Measurements from ENCODE around the gene ANKS1B.

Gene ANKS1B

DNA sequence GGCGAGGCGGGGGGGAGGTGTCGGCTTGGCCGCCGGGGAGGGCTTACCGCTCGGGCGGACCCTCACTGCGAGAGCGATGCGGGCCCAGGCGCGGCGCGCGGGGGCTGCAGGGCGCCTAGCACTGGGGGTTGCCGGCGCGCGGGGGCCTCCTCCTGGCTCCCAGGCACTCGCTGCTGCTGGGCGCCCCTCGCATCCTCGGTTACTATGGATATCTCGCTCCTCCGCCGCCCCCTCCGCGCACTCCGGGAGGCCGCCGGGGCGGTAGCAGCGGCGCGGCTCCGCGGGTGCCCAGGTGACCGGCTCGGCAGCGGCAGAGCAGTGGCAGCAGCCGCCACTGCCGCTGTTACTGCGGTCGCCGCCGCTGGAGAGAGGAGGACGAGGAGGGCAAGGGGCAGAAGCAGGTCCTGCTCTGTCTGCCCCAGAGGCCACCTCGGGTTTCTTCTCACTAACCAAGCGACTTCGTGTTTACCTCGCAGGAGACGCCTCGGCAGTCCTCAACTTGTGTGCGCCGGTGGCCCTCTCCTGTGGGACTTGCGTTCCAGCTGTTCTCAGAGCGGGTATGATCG lies 1089.6 kb downstream of the ANKS1B start:
- no peak for DNase-seq (ENCODE audit: low read depth)
- no peak overlapping the region for H3K4me3 ChIP-seq (ENCODE audit: control insufficient read depth, low read depth, low read length)

DNA sequence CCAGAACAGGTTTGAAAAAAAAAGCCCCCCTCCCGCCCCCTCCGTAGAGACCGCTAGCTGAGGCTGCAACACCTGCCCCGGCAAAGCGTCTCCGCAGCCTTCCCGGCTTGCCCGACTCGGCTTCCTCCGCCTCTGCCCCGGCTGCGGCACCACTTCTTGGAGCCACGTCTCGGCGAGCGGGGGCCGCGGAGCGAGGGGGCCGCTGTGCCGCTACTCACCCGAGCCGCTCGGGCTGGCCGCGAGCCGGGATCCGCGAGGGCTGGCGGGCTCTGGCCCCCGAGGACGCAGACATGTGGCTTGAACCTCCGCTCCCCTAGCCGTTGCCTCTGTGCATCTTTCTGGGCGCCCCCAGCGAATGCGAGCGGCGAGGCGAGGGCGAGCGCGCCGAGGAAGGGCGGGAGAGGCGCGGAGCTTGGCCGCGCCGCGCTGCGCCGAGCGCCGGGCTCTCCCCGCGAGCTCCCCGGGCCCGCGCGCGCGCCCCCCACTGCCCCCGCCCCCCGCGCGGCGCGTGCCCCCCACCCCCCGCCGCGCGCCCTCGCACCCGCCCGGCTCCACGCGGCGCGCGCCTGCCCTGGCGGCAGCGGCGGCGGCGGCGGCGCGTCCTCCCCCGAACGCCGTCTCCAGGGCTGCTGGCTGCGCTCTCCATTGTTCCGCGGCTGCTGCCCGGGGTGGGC lies 1090.2 kb downstream of the ANKS1B start:
- DNase-seq (ENCODE audit: low read depth), result no peak
- TF ChIP-seq, protein P1, sequence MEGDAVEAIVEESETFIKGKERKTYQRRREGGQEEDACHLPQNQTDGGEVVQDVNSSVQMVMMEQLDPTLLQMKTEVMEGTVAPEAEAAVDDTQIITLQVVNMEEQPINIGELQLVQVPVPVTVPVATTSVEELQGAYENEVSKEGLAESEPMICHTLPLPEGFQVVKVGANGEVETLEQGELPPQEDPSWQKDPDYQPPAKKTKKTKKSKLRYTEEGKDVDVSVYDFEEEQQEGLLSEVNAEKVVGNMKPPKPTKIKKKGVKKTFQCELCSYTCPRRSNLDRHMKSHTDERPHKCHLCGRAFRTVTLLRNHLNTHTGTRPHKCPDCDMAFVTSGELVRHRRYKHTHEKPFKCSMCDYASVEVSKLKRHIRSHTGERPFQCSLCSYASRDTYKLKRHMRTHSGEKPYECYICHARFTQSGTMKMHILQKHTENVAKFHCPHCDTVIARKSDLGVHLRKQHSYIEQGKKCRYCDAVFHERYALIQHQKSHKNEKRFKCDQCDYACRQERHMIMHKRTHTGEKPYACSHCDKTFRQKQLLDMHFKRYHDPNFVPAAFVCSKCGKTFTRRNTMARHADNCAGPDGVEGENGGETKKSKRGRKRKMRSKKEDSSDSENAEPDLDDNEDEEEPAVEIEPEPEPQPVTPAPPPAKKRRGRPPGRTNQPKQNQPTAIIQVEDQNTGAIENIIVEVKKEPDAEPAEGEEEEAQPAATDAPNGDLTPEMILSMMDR (IDR thresholded peaks at IDR 0.05; ENCODE audit: control insufficient read depth, insufficient read depth, low read depth, low read length, missing control alignments), result no peak
- H3K4me3 ChIP-seq (ENCODE audit: control insufficient read depth, low read depth, low read length), result no peak overlapping the region; the same call in 1 of the 2 replicates

More for the DNA sequence above, 1089.6 kb downstream of the ANKS1B start:
- TF ChIP-seq, protein P1 (IDR thresholded peaks at IDR 0.05; ENCODE audit: control insufficient read depth, insufficient read depth, low read depth, low read length, missing control alignments), result no peak

DNA sequence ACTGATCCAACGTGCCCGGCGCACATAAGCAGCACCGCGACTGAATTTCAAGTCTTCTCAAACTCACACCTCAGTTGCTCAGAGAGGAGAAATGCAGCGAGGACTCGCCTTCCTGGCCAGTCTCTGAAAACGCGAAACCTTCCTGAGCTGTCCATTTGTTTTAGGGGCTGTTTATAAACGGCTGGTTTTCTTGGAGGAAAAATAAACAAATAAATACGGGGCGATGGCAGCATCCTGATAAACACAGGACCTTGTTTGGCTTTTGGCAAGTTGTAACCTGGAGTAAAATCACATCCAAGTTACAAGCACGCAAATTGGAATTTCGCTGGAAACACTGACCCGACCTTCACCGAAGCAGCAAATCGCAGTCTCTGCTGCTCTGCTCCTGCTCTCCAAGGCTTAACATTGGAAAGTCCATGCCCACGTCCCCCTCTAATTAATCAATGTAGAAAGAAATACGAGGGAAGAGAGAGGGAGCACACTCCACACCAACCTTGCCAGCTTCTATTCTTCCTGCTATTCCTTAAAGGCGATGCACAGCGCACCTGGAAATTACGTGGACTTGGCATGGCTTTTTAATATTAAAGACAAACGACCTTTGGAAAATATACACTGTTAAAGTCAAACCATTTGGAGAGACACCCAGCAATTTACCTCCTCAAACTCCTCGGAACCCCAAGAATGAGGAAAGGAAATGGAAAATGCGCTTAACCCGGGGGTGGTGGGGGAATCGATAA lies 1090.9 kb downstream of the ANKS1B start:
- no peak overlapping the region for H3K4me3 ChIP-seq (ENCODE audit: control insufficient read depth, low read depth, low read length)
- TF ChIP-seq, protein P1 (IDR thresholded peaks at IDR 0.05; ENCODE audit: control insufficient read depth, insufficient read depth, low read depth, low read length, missing control alignments), result no peak
- DNase-seq (ENCODE audit: low read depth), result no peak

DNA sequence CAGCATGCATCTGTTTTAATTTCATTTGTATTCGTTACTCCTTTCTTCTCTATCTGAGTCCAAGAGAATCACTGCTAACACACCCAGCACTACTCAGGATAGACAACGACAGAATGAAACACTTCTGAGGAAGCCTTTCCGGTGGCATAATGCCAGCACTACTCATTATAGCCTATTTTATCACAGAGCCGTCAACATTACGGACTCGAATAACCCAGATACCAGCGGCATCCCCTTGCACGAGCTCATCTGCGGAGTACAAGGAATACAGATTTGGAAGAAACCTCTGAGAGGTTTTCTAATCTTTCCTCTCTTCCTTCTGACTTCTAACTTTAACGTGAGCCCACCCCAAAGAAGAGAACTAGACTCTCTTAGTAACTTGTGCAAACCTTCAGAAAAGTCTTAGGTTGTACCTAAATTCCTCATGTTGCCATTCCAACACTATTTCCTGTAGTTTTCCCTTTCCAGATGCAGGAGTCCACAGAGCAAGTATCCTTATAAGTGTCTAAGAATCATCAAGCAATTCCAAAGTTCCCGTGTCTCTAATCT lies 1091.5 kb downstream of the ANKS1B start:
- DNase-seq (ENCODE audit: low read depth), result no peak
- no peak overlapping the region for H3K4me3 ChIP-seq (ENCODE audit: control insufficient read depth, low read depth, low read length)
- TF ChIP-seq, protein P1 (IDR thresholded peaks at IDR 0.05; ENCODE audit: control insufficient read depth, insufficient read depth, low read depth, low read length, missing control alignments), result no peak

DNA sequence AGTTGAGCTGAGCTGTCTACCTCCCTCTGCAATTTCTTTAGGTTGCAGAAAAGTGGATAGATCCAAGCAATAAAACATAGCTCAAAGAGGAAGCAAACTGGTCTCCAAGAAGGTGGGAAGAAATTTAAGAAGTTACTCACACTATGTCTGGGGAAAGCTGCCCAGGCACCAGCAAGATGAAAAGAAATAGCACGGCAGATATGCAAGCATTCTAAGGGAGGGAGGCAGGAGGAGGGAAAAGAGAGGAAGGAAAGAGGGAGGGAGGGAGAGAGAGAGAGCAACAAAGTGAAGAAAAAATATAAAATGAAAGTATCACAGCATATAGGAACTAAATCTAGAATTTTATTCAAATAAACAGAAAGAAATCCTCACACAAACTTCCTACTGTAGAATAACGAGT lies 1099.0 kb downstream of the ANKS1B start:
- TF ChIP-seq, protein P1 (IDR thresholded peaks at IDR 0.05; ENCODE audit: control insufficient read depth, insufficient read depth, low read depth, low read length, missing control alignments), result no peak
- H3K4me3 ChIP-seq (ENCODE audit: control insufficient read depth, low read depth, low read length), result no peak overlapping the region
- no peak for DNase-seq (ENCODE audit: low read depth)

DNA sequence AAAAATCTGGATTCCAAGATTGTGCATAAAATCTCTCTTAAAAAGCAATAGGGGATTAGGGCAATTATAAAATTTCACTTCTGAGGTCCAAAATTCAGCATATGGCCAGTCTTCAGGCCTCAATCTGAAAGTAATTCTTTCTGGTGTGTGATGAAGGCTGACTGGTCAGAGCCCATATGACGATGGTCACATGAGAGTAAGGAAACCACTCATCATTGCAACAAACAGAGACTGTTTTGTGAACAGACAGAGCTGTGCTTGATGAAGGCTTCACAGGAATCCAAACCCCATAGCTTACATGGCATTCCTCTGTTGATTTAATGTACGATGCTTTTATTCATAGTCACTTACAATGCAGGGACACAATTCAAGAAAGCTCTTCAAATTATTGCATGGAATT lies 1101.5 kb downstream of the ANKS1B start:
- H3K4me3 ChIP-seq (ENCODE audit: control insufficient read depth, low read depth, low read length), result no peak overlapping the region
- no peak for DNase-seq (ENCODE audit: low read depth)
- TF ChIP-seq, protein P1 (IDR thresholded peaks at IDR 0.05; ENCODE audit: control insufficient read depth, insufficient read depth, low read depth, low read length, missing control alignments), result no peak

Measured in AG09309 (cell line).